ENCODE results near the gene TMEM266. TPM values are rescaled to one million over a fixed set of nuclear protein-coding genes. Genes with fewer than 3 reads are reported as not detected.
A peak's percentile ranks its signal among the peaks of the same experiment; 100 is the strongest.

TMEM266 gene
- total RNA-seq, 1 donor from 2014 or later = 0.58 TPM

- no peaks in the 10 kb centered on the region for H3K27me3 Mint-ChIP-seq (ENCODE audit: low read depth)
- no peaks in the 10 kb centered on the region for H3K36me3 Mint-ChIP-seq (ENCODE audit: low read depth)
- no peak overlapping the region for H3K4me3 Mint-ChIP-seq
- TF ChIP-seq, protein P1, sequence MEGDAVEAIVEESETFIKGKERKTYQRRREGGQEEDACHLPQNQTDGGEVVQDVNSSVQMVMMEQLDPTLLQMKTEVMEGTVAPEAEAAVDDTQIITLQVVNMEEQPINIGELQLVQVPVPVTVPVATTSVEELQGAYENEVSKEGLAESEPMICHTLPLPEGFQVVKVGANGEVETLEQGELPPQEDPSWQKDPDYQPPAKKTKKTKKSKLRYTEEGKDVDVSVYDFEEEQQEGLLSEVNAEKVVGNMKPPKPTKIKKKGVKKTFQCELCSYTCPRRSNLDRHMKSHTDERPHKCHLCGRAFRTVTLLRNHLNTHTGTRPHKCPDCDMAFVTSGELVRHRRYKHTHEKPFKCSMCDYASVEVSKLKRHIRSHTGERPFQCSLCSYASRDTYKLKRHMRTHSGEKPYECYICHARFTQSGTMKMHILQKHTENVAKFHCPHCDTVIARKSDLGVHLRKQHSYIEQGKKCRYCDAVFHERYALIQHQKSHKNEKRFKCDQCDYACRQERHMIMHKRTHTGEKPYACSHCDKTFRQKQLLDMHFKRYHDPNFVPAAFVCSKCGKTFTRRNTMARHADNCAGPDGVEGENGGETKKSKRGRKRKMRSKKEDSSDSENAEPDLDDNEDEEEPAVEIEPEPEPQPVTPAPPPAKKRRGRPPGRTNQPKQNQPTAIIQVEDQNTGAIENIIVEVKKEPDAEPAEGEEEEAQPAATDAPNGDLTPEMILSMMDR (conservative IDR thresholded peaks at IDR 0.05) = no peak
- no peak for DNase-seq (ENCODE audit: low read depth, low spot score)
- H3K27ac Mint-ChIP-seq (ENCODE audit: unreplicated experiment) = peak overlapping the region; percentile 39
- peaks cover 13% of the 10 kb centered on the region for H3K4me1 Mint-ChIP-seq
- H3K9me3 Mint-ChIP-seq = no peaks in the 10 kb centered on the region
Observed at GRCh38 chr15:76178296-76179000, 118.7 kb downstream of the TMEM266 start.

DNA sequence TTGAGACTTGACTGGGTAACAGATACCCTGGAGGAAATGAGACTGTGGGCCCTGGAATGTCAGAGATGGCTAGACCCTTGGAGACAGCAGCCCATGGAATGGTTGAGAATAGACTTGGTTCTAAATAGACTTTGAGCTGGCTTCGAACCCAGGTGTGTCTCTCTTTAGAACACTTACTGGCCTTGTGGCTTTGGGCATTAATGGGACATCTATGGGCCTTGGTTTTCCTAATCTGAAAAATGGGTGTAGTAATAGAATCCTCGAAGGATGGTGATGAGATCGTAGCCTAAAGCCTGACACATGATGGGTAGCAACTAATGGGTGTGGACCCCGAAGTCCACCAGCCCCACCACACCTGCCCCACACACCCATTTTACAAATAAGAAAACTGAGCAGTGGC is 119.2 kb downstream of the TMEM266 start:
- Mint-ChIP-seq H3K36me3 (ENCODE audit: low read depth) (no peaks in the 10 kb centered on the region), H3K4me1 (peaks cover 19% of the 10 kb centered on the region), H3K9me3 (no peaks in the 10 kb centered on the region), H3K4me3 (no peak overlapping the region), H3K27ac (ENCODE audit: unreplicated experiment) (no peak overlapping the region), H3K27me3 (ENCODE audit: low read depth) (no peaks in the 10 kb centered on the region)
- DNase-seq (ENCODE audit: low read depth, low spot score) = no peak
- TF ChIP-seq, protein P1 (conservative IDR thresholded peaks at IDR 0.05) = no peak

GRCh38 chr15:76180321-76180720 is 120.5 kb downstream of the TMEM266 start:
- H3K4me3 Mint-ChIP-seq = no peak overlapping the region
- H3K4me1 Mint-ChIP-seq = peaks cover 23% of the 10 kb centered on the region
- H3K27ac Mint-ChIP-seq (ENCODE audit: unreplicated experiment) = no peak overlapping the region
- H3K27me3 Mint-ChIP-seq (ENCODE audit: low read depth) = no peaks in the 10 kb centered on the region
- no peaks in the 10 kb centered on the region for H3K36me3 Mint-ChIP-seq (ENCODE audit: low read depth)
- H3K9me3 Mint-ChIP-seq = no peaks in the 10 kb centered on the region
- DNase-seq (ENCODE audit: low read depth, low spot score) = no peak
- TF ChIP-seq, protein P1 (conservative IDR thresholded peaks at IDR 0.05) = no peak

DNA sequence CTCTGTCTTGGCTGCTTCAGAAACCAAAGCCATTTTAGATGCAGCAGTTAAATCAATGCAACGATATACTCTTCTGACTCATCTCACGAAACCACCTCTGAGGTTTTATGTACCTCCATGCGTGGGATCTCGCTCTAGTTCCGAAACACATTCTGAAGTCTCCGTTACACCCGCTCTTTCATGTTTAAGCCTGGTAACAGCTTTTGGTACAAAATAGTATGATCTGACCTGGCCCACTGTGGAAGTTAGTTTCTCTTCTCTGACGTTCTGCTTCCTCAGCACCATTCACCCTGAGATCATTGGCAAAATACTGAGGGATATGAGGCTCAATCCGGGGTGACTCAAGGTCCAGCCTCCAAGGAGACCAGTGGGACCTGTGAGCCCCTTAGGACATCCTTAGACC is 121.9 kb downstream of the TMEM266 start:
- H3K9me3 Mint-ChIP-seq = no peaks in the 10 kb centered on the region
- H3K27ac Mint-ChIP-seq (ENCODE audit: unreplicated experiment) = peak overlapping the region; percentile 25
- H3K4me1 Mint-ChIP-seq = peaks cover 23% of the 10 kb centered on the region
- no peak overlapping the region for H3K4me3 Mint-ChIP-seq
- TF ChIP-seq, protein P1 (conservative IDR thresholded peaks at IDR 0.05) = no peak
- no peaks in the 10 kb centered on the region for H3K36me3 Mint-ChIP-seq (ENCODE audit: low read depth)
- DNase-seq (ENCODE audit: low read depth, low spot score) = no peak
- no peaks in the 10 kb centered on the region for H3K27me3 Mint-ChIP-seq (ENCODE audit: low read depth)

DNA sequence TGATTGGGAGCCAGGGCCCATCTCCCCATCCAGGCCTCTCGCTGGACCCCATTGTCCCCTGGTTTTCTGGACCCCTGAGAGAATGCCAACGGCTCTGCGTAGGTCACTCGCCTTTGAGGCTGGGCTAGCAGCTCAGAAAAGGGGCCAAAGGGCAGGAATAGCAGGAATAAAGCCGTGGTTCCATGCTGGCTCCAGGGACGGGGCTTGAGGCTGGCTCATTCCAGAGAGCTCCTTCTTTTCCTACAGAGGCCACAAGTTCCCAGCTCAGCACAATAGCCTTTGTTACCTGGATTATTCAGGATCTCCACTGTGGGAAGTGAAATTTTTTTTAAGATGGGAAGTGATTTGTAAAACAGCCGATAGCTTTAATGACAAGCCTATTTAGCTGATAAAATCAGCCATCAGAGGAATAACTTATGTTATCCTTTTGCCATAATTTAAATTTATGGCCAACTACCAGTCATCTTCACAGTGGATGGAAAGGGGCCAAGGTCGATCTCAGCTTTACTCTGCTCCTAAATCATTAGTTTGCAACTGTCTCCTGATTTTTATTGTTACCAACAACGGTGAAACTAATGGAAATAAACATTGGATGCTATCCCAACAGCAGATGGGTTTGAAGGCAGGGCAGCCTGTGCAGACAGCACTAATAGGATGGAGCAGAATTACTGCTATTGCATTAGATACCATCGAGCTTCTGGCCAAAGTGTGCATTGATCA is 124.3 kb downstream of the TMEM266 start:
- no peak for DNase-seq (ENCODE audit: low read depth, low spot score)
- Mint-ChIP-seq H3K36me3 (ENCODE audit: low read depth) (no peaks in the 10 kb centered on the region), H3K27me3 (ENCODE audit: low read depth) (peaks cover 9% of the 10 kb centered on the region), H3K4me1 (peaks cover 10% of the 10 kb centered on the region), H3K4me3 (no peak overlapping the region), H3K9me3 (no peaks in the 10 kb centered on the region), H3K27ac (ENCODE audit: unreplicated experiment) (no peak overlapping the region)
- TF ChIP-seq, protein P1 (conservative IDR thresholded peaks at IDR 0.05) = no peak

Data from neural crest cell (in vitro differentiated cells).